Esophagus muscularis mucosa (tissue), 4 donors: Measurements from ENCODE around the gene SYNDIG1. TPM values are rescaled to one million over a fixed set of nuclear protein-coding genes. Genes with fewer than 3 reads are reported as not detected.

Experiments
- DNase-seq: peaks from one replicate; pipeline ENCODE4 v3.0.0-alpha.2; 2017; ENCODE audit errors: extremely low spot score
- H3K27ac ChIP-seq, 4 donors: fragments of 200-600 bp; sonication (generic); replicated peaks in 1 of 4; 1 replicate in 3 of 4; 2 replicates in 1 of 4; pipeline ENCODE4 v1.5.1; 2016 to 2019; ENCODE audit warnings: mild to moderate bottlenecking in 1 of 4
- H3K27me3 ChIP-seq, 4 donors: fragments of 200-600 bp; sonication (generic); one replicate each; pipeline versions ENCODE4 v1.5.1 to v1.6.0; 2016 to 2019
- H3K36me3 ChIP-seq, 4 donors: fragments of 200-600 bp; sonication (generic); one replicate each; pipeline ENCODE4 v1.5.1; 2016 to 2019
- H3K4me1 ChIP-seq, 4 donors: fragments of 200-600 bp; sonication (generic); one replicate each; pipeline ENCODE4 v1.5.1; 2016 to 2019
- H3K4me3 ChIP-seq, 4 donors: fragments of 200-600 bp; sonication (generic); 1 replicate in 2 of 4; 2 replicates in 2 of 4; pipeline ENCODE4 v1.5.1; 2016 to 2019; ENCODE audit warnings: mild to moderate bottlenecking in 4 of 4, moderate library complexity in 1 of 4
- H3K9me3 ChIP-seq, 4 donors: fragments of 200-600 bp; sonication (generic); 1 replicate in 3 of 4; 2 replicates in 1 of 4; pipeline ENCODE4 v1.5.1; 2016 to 2019
- EP300 ChIP-seq: sonication (generic); formaldehyde crosslinking; IDR thresholded peaks from one replicate; pipeline ENCODE4 v1.6.1; 2017; ENCODE audit warnings: antibody characterized with exemption
- POLR2A ChIP-seq: fragments of 450-650 bp; IDR thresholded peaks from one replicate; pipeline ENCODE4 v1.6.1; 2017; ENCODE audit warnings: antibody characterized with exemption, moderate library complexity, mild to moderate bottlenecking, low read depth
- POLR2AphosphoS5 ChIP-seq, 2 donors: sonication (generic); formaldehyde crosslinking; IDR thresholded peaks; one replicate each; pipeline ENCODE4 v1.6.1; 2017; ENCODE audit warnings: antibody characterized with exemption in 2 of 2
- WGBS: methylation state at CpG from one replicate; pipeline ENCODE4 v1.1.5; 2018; 5-methylcytosine and 5-hydroxymethylcytosine counted together
- intact Hi-C: fragments of 100-400 bp; cut with DNase I; formaldehyde crosslinking; loops from one replicate; pipeline ENCODE4 v1.15.1; 2023
- total RNA-seq, 4 donors: library from RNA; depleted of rRNA; stranded (reverse); fragments of >200 nt; gene quantifications; one replicate each; pipeline versions ENCODE4 v1.1.0 to v1.2.1, GENCODE V29; 2016
- TF ChIP-seq, protein P1 (sequence below), 3 experiments: fragments of 200-600 bp in 2 of 3; fragments of 450-650 bp in 1 of 3; sonication (generic) in 2 of 3; IDR thresholded peaks; one replicate each; pipeline ENCODE4 v1.5.1; 2017 to 2019; ENCODE audit warnings: antibody characterized with exemption in 3 of 3, mild to moderate bottlenecking in 2 of 3, moderate library complexity in 1 of 3

The SYNDIG1 gene
- total RNA-seq, 4 donors from 2014 or later = not detected

DNA sequence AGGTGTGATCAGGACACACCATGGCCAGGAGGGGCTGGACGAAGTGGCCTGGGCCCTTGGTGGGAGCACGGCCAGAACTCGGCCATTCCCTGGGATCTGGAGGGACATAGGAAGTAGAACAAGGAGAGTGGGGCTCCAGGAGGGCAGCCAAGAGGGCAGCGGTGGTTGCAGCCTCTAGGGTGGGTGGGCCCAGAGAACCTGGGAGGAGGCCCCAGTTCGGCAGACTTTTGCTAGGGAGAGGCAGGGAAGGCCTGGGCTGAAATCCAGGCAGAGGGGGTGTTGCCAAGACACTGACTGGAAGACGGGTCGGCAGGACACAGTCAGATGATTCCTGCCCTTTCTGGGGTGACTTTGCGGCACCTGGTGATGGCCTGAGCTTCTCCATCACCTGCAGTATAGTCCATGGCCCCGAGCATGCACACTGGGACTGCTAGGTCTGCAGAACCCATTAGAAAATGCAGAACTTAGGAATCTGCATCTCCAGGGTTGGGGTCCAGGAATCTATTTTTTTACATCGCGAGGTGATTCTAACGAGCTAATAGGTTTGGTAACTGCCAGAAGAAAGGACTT, 224.8 kb downstream of the SYNDIG1 start:
- TF ChIP-seq EP300 (no peak), POLR2AphosphoS5 (IDR thresholded peaks at IDR 0.05) (no peak), POLR2A (no peak)
- TF ChIP-seq, protein P1, sequence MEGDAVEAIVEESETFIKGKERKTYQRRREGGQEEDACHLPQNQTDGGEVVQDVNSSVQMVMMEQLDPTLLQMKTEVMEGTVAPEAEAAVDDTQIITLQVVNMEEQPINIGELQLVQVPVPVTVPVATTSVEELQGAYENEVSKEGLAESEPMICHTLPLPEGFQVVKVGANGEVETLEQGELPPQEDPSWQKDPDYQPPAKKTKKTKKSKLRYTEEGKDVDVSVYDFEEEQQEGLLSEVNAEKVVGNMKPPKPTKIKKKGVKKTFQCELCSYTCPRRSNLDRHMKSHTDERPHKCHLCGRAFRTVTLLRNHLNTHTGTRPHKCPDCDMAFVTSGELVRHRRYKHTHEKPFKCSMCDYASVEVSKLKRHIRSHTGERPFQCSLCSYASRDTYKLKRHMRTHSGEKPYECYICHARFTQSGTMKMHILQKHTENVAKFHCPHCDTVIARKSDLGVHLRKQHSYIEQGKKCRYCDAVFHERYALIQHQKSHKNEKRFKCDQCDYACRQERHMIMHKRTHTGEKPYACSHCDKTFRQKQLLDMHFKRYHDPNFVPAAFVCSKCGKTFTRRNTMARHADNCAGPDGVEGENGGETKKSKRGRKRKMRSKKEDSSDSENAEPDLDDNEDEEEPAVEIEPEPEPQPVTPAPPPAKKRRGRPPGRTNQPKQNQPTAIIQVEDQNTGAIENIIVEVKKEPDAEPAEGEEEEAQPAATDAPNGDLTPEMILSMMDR (IDR thresholded peaks at IDR 0.05) = no peak
- H3K4me3 ChIP-seq = no peak overlapping the region
- DNase-seq = peak; percentile 72
- H3K9me3 ChIP-seq = no peaks in the 10 kb centered on the region
- peaks cover 7 to 9% (median 8%) of the 10 kb centered on the region in 4 donors for H3K4me1 ChIP-seq
- H3K27ac ChIP-seq = no peak overlapping the region
- H3K36me3 ChIP-seq = no peaks in the 10 kb centered on the region
- 81% methylated on average over 8 of the region's 12 CpGs for WGBS
- peaks cover 0 to 15% (median 0%) of the 10 kb centered on the region in 4 donors for H3K27me3 ChIP-seq
- intact Hi-C loops = no loop called here

DNA sequence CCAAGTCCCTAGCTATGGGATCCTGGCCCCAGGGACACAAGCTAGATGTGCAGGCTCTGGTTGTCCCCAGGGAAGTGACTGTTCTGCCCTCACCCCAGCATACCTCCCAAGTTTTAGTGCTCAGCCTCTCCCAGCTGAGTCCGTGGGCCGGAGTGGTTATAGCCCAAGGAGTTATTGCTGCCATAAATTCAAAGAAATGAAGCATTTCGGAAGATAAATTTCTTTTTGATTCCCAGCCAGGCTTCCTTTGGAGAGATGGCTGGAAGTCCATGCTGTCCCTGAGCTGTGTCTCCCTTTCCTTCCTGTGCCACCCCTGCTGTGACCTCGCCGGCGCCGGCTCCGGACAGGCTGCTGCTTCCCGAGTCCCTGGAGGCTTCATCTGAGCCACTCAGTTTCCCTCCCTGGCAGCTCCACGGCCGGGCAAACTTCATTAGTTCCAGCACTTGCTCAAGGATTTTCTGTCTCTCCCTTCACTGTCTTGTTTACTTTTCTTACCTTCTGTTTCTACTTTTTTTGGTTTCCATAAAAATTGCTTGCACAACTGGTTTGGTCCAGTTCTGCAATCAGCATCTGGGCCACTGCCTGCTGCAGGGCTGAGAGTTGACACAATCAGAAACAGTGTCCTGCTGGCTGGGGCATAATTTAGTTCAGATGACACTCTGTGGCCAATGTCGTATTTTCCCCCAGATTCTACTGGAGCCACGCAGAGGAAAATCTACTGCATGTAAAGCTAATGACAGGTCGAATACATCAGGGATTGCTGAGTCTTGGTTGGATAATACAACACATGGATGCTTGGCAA, 225.5 kb downstream of the SYNDIG1 start:
- no peak overlapping the region for H3K4me3 ChIP-seq
- no peaks in the 10 kb centered on the region for H3K9me3 ChIP-seq
- intact Hi-C loops = no loop called here
- 66% methylated on average over 14 of the region's 14 CpGs for WGBS
- DNase-seq = peak; percentile 78
- no peak for TF ChIP-seq POLR2A
- no peak for TF ChIP-seq POLR2AphosphoS5 (IDR thresholded peaks at IDR 0.05)
- no peak for TF ChIP-seq EP300
- TF ChIP-seq, protein P1 (IDR thresholded peaks at IDR 0.05) = no peak
- H3K27ac ChIP-seq = no peak overlapping the region
- H3K27me3 ChIP-seq = peaks cover 0 to 15% (median 0%) of the 10 kb centered on the region in 4 donors
- H3K36me3 ChIP-seq = no peaks in the 10 kb centered on the region
- peaks cover 7 to 9% (median 8%) of the 10 kb centered on the region in 4 donors for H3K4me1 ChIP-seq

DNA sequence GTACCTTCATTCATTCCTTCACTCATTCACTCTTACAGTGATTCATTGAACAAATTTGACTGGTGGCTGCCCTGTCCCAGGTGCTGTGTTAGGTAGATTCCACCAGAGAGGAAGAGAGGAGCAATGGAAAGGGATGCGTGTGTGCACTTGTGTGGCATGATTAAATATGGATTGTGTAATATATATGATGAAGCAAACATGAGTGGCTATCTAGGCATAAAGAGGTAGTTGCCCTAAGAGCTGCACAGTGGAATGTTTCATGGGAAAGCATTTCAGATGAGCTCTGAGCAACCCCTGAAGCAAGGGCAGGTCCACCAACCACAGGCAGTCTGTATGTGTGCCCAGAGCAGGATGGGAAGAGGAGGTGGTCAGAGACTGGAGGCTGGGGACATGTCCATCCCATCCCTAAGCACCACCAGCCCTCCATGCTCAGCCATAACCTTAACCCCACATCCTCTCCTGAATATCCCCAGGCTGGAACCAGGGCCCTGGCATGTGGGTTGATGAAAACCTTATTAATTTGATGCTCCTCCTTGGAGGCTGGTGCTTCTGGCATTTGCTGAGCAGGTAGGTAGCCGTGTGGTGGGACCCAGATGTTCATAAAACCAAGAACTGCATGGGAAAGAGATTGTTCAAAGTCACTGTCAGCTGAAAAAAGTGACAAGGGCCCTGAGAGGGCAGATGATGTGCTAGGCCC, 226.2 kb downstream of the SYNDIG1 start:
- peaks cover 7 to 9% (median 8%) of the 10 kb centered on the region in 4 donors for H3K4me1 ChIP-seq
- H3K9me3 ChIP-seq = no peaks in the 10 kb centered on the region
- DNase-seq = peak; percentile 85
- H3K4me3 ChIP-seq = no peak overlapping the region
- intact Hi-C loops = no loop called here
- WGBS = 100% methylated on average over 2 of the region's 2 CpGs
- no peaks in the 10 kb centered on the region for H3K36me3 ChIP-seq
- no peak overlapping the region for H3K27ac ChIP-seq
- TF ChIP-seq POLR2A (no peak), EP300 (no peak), POLR2AphosphoS5 (IDR thresholded peaks at IDR 0.05) (no peak)
- TF ChIP-seq, protein P1 (IDR thresholded peaks at IDR 0.05) = no peak
- H3K27me3 ChIP-seq = peaks cover 0 to 15% (median 0%) of the 10 kb centered on the region in 4 donors

DNA sequence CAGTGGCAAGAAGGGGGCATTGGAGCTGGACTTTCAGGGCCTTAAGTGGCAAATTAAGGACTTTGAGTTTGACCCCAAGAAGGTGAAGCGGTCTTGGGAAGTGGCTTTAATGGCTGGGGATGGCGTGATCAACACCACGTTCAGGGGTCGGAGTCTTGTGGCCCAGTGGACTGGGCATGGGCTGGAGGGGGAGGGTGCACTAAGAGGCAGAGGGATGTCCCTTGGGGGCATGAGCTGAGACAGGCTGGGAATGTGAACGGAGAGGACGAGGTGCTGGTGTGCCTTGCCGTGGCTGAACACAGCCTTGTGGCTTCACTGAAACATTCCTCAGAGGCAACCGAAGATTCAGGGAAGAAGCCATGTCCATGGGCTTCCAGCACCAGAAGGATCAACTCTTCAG, 227.0 kb downstream of the SYNDIG1 start:
- peak; percentile 66 for DNase-seq
- no peaks in the 10 kb centered on the region for H3K9me3 ChIP-seq
- H3K4me3 ChIP-seq = no peak overlapping the region
- no peak overlapping the region for H3K27ac ChIP-seq
- peaks cover 0 to 10% (median 0%) of the 10 kb centered on the region in 4 donors for H3K27me3 ChIP-seq
- peaks cover 7 to 9% (median 8%) of the 10 kb centered on the region in 4 donors for H3K4me1 ChIP-seq
- TF ChIP-seq, protein P1 (IDR thresholded peaks at IDR 0.05) = no peak
- no peak for TF ChIP-seq EP300
- TF ChIP-seq POLR2A = no peak
- TF ChIP-seq POLR2AphosphoS5 (IDR thresholded peaks at IDR 0.05) = no peak
- no peaks in the 10 kb centered on the region for H3K36me3 ChIP-seq
- WGBS = 94% methylated on average over 8 of the region's 8 CpGs
- intact Hi-C loops = no loop called here
